ENCODE data around the gene TUG1. TPM values are rescaled to one million over a fixed set of nuclear protein-coding genes. Genes with fewer than 3 reads are reported as not detected.

Gene TUG1
- total RNA-seq, 8 experiments from 2014 or later = 50.0 to 98.1 (median 76.4) TPM

- in situ Hi-C loops (cut with MboI; ENCODE audit: low pct_unique_long_range_greater_than_20kb in 2 of 9, low sequenced_read_pairs in 9 of 9, unreplicated experiment in 9 of 9) = loop anchor here in 3 of 9 experiments (10.0 to 25.0 kb wide), 2 partner anchors 135 to 137 kb away; partner anchors contain the start of gene SMTN (in 3 of the 3)
- Histone ChIP-seq H3K27ac (no peak overlapping the region), H3K4me3 (no peak overlapping the region), H3K4me1 (replicated peaks in 1 of 2) (peaks cover 9 to 20% of the 10 kb centered on the region in 2 donors)
- WGBS, 10 experiments = 84 to 100% (median 96%) methylated on average over 1 to 7 of the region's 7 CpGs; no CpG with 5 or more reads in 2 of the 10 experiments
- ATAC-seq (replicated peaks in 6 of 8) = no peak
Measured at GRCh38 chr22:30949934-30950660, 19.0 kb upstream of the TUG1 start.

- peaks cover 0 to 4% of the 10 kb centered on the region in 2 donors for H3K4me1 ChIP-seq (replicated peaks in 1 of 2)
- no peak overlapping the region for H3K27ac ChIP-seq
- 100% methylated on average over 1 to 2 of the region's 2 CpGs; no CpG with 5 or more reads in 6 of the 10 experiments for WGBS, 10 experiments
- ATAC-seq (replicated peaks in 6 of 8) = no peak
- H3K4me3 ChIP-seq = no peak overlapping the region
- in situ Hi-C loops (cut with MboI; ENCODE audit: low pct_unique_long_range_greater_than_20kb in 2 of 9, low sequenced_read_pairs in 9 of 9, unreplicated experiment in 9 of 9) = loop anchor here in 2 of 9 experiments (25.0 kb wide), 1 partner anchor 134 kb away; the partner anchor contains the start of gene SMTN (in 2 of the 2)
Measured at GRCh38 chr22:30953206-30953605, 15.9 kb upstream of the TUG1 start.

GRCh38 chr22:30955153-30955552, 13.9 kb upstream of the TUG1 start:
- H3K27ac ChIP-seq = no peak overlapping the region
- no peak overlapping the region for H3K4me3 ChIP-seq
- in situ Hi-C loops (cut with MboI; ENCODE audit: low pct_unique_long_range_greater_than_20kb in 2 of 9, low sequenced_read_pairs in 9 of 9, unreplicated experiment in 9 of 9) = loop anchor here in 2 of 9 experiments (25.0 kb wide), 1 partner anchor 132 kb away; the partner anchor contains the start of gene SMTN (in 2 of the 2)
- WGBS, 10 experiments = 91 to 100% (median 100%) methylated on average over 1 to 4 of the region's 4 CpGs; no CpG with 5 or more reads in 4 of the 10 experiments
- no peaks in the 10 kb centered on the region for H3K4me1 ChIP-seq (replicated peaks in 1 of 2)
- no peak for ATAC-seq (replicated peaks in 6 of 8)

GRCh38 chr22:30964858-30965257, 4.2 kb upstream of the TUG1 start:
- 71 to 100% (median 96%) methylated on average over 1 to 4 of the region's 4 CpGs; no CpG with 5 or more reads in 1 of the 10 experiments for WGBS, 10 experiments
- in situ Hi-C loops (cut with MboI; ENCODE audit: low pct_unique_long_range_greater_than_20kb in 2 of 9, low sequenced_read_pairs in 9 of 9, unreplicated experiment in 9 of 9) = loop anchor here in 2 of 9 experiments (25.0 kb wide), 1 partner anchor 122 kb away; the partner anchor contains the start of gene SMTN (in 2 of the 2)

GRCh38 chr22:30968015-30968923, 796 bp upstream of the TUG1 start, which contains the start of gene MORC2:
Gene MORC2, minus strand, starts transcription at chr22:30968774. Its CDS starts 885 bp downstream, at chr22:30967889.
- in situ Hi-C loops (cut with MboI; ENCODE audit: low pct_unique_long_range_greater_than_20kb in 2 of 9, low sequenced_read_pairs in 9 of 9, unreplicated experiment in 9 of 9) = loop anchor here in 2 of 9 experiments (25.0 kb wide), 1 partner anchor 119 kb away; the partner anchor contains the start of gene SMTN (in 2 of the 2)
- peak; percentile 47 to 70 (median 59) for ATAC-seq (replicated peaks in 6 of 8)

More at GRCh38 chr22:30964858-30965257, 4.2 kb upstream of the TUG1 start:
- no peak overlapping the region for H3K4me3 ChIP-seq
- peaks cover 7 to 23% of the 10 kb centered on the region in 2 donors for H3K4me1 ChIP-seq (replicated peaks in 1 of 2)
- no peak overlapping the region for H3K27ac ChIP-seq
- no peak for ATAC-seq (replicated peaks in 6 of 8)

GRCh38 chr22:30969532-30970355, 679 bp downstream of the TUG1 start:
- H3K4me1 ChIP-seq (replicated peaks in 1 of 2) = peaks cover 12 to 29% of the 10 kb centered on the region in 2 donors
- H3K4me3 ChIP-seq = peak overlapping the region; percentile 91 to 98 (median 95)
- 0 to 100% (median 20%) methylated on average over 1 to 15 of the region's 49 CpGs; no CpG with 5 or more reads in 1 of the 10 experiments for WGBS, 10 experiments
- peak in 6 of 8 experiments; percentile 2 to 37 (median 10) for ATAC-seq (replicated peaks in 6 of 8)
- in situ Hi-C loops (cut with MboI; ENCODE audit: low pct_unique_long_range_greater_than_20kb in 2 of 9, low sequenced_read_pairs in 9 of 9, unreplicated experiment in 9 of 9) = loop anchor here in 3 of 9 experiments (10.0 to 25.0 kb wide), 2 partner anchors 115 to 118 kb away; partner anchors contain the start of gene SMTN (in 3 of the 3)
- peak overlapping the region; percentile 98 to 99 for H3K27ac ChIP-seq

More at GRCh38 chr22:30968015-30968923, 796 bp upstream of the TUG1 start, which contains the start of gene MORC2:
- 43 to 100% (median 82%) methylated on average over 2 to 10 of the region's 53 CpGs; no CpG with 5 or more reads in 2 of the 10 experiments for WGBS, 10 experiments
- Histone ChIP-seq H3K4me3 (peak within 1 kb of the TSS; percentile 91 to 98 (median 95)), H3K27ac (peak within 1 kb of the TSS; percentile 98 to 99), H3K4me1 (replicated peaks in 1 of 2) (peaks cover 12 to 29% of the 10 kb centered on the region in 2 donors)

- no peak for ATAC-seq (replicated peaks in 6 of 8)
- Histone ChIP-seq H3K4me1 (replicated peaks in 1 of 2) (peaks cover 12 to 27% of the 10 kb centered on the region in 2 donors), H3K4me3 (peak overlapping the region; percentile 91 to 98 (median 95)), H3K27ac (no peak overlapping the region)
- in situ Hi-C loops (cut with MboI; ENCODE audit: low pct_unique_long_range_greater_than_20kb in 2 of 9, low sequenced_read_pairs in 9 of 9, unreplicated experiment in 9 of 9) = loop anchor here in 3 of 9 experiments (10.0 to 25.0 kb wide), 2 partner anchors 114 to 117 kb away; partner anchors contain the start of gene SMTN (in 3 of the 3)
- 14 to 100% (median 82%) methylated on average over 1 to 3 of the region's 3 CpGs; no CpG with 5 or more reads in 2 of the 10 experiments for WGBS, 10 experiments
Measured at GRCh38 chr22:30970356-30970746, 1.3 kb downstream of the TUG1 start.

- in situ Hi-C loops (cut with MboI; ENCODE audit: low pct_unique_long_range_greater_than_20kb in 2 of 9, low sequenced_read_pairs in 9 of 9, unreplicated experiment in 9 of 9) = loop anchor here in 1 of 9 experiments (10.0 kb wide), 1 partner anchor 106 kb away; the partner anchor contains the start of gene SMTN
- Histone ChIP-seq H3K4me1 (replicated peaks in 1 of 2) (no peaks in the 10 kb centered on the region), H3K4me3 (no peak overlapping the region), H3K27ac (no peak overlapping the region)
- ATAC-seq (replicated peaks in 6 of 8) = no peak
- 67 to 100% (median 97%) methylated on average over 1 to 3 of the region's 3 CpGs for WGBS, 10 experiments
Measured at GRCh38 chr22:30978304-30978962, 9.4 kb downstream of the TUG1 start.

GRCh38 chr22:30979932-30980331, 10.9 kb downstream of the TUG1 start:
- Histone ChIP-seq H3K4me1 (replicated peaks in 1 of 2) (no peaks in the 10 kb centered on the region), H3K27ac (no peak overlapping the region), H3K4me3 (no peak overlapping the region)
- in situ Hi-C loops (cut with MboI; ENCODE audit: low pct_unique_long_range_greater_than_20kb in 2 of 9, low sequenced_read_pairs in 9 of 9, unreplicated experiment in 9 of 9) = loop anchor here in 1 of 9 experiments (10.0 kb wide), 1 partner anchor 105 kb away; the partner anchor contains the start of gene SMTN
- no peak for ATAC-seq (replicated peaks in 6 of 8)
- WGBS, 10 experiments = 87 to 100% (median 95%) methylated on average over 1 to 3 of the region's 3 CpGs; no CpG with 5 or more reads in 2 of the 10 experiments

GRCh38 chr22:30982512-30982911, 13.4 kb downstream of the TUG1 start:
- Histone ChIP-seq H3K4me3 (no peak overlapping the region), H3K4me1 (replicated peaks in 1 of 2) (no peaks in the 10 kb centered on the region), H3K27ac (no peak overlapping the region)
- WGBS, 10 experiments = 35 to 100% (median 82%) methylated on average over 1 to 2 of the region's 2 CpGs
- in situ Hi-C loops (cut with MboI; ENCODE audit: low pct_unique_long_range_greater_than_20kb in 2 of 9, low sequenced_read_pairs in 9 of 9, unreplicated experiment in 9 of 9) = no loop called here
- no peak for ATAC-seq (replicated peaks in 6 of 8)

GRCh38 chr22:30984317-30984716, 15.3 kb downstream of the TUG1 start:
- in situ Hi-C loops (cut with MboI; ENCODE audit: low pct_unique_long_range_greater_than_20kb in 2 of 9, low sequenced_read_pairs in 9 of 9, unreplicated experiment in 9 of 9) = no loop called here
- 60 to 100% (median 100%) methylated on average over 1 to 2 of the region's 2 CpGs; no CpG with 5 or more reads in 1 of the 10 experiments for WGBS, 10 experiments
- Histone ChIP-seq H3K4me3 (no peak overlapping the region), H3K27ac (no peak overlapping the region), H3K4me1 (replicated peaks in 1 of 2) (no peaks in the 10 kb centered on the region)
- no peak for ATAC-seq (replicated peaks in 6 of 8)

Data from motor neuron (in vitro differentiated cells).